ENCODE results near the gene SEC16A. TPM values are rescaled to one million over a fixed set of nuclear protein-coding genes. Genes with fewer than 3 reads are reported as not detected.

Gene SEC16A
- total RNA-seq, 1 experiment from 2014 or later, result 22.7 TPM

DNA sequence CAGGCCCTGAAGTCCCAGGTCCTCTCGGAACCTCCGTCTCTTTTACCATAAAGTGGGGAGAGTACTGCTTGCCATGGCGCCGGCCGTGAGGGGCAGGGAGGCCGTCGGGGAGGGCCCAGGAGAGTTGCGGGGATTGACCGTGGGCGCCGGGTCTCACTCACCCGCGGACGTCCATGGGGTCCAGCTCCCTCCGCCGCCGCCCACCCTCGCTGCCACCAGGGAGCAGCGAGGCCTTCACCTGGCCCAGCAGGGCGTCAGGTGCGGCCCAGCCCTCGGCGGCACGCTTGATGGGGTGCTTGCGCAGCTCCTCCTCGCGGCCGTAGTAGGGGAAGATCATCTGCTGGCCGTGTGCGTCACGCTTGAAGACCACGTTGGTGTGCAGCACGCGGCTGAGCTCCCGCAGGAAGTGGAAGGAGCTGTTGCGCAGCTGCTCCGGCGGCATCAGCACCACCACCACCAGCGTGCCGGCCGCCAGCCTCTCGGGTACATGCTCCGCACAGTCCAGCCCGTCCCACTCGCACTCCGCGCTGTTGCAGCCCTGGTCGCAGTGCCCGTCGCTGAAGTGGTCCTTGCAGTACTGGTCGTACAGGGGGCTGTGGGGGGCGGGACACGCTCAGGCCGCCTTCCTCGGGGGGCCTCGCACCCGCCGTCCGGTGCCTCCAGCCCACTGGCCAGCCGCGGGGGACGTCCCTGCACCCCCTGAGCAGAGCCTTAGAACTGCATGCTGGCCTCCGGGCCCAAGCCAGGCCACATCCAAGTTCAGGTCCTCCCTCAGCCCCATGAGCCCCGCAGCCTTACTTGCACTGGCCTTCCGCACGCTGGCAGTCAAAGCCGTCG is 21.9 kb upstream of the SEC16A start:
- DNase-seq (ENCODE audit: low read depth), result no peak

DNA sequence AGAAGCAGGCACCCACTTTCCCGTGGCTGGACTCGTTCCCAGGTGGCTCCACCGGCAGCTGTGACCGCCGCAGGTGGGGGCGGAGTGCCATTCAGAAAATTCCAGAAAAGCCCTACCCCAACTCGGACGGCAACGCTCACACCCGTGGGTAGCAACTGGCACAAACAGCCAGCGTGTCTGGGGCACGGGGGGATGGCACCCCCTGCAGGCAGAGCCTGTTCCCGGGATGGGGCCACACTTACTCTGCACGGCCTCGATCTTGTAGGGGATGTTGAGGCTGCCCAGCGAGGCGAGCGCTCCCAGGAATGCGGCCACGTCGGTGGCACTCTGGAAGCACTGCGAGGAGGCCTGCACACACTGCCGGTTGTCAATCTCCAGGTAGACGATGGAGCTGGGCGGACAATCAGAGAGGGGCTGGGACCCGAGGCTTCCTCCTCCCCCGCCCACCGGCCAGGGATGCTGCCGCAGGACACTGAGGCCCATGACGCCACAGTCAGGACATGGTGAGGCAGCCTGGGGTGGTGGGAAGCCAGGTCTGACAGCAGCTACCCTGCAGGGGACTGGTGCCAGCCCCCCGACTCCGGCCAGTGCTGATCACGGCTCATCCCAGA is 20.2 kb upstream of the SEC16A start:
- DNase-seq (ENCODE audit: low read depth), result no peak

DNA sequence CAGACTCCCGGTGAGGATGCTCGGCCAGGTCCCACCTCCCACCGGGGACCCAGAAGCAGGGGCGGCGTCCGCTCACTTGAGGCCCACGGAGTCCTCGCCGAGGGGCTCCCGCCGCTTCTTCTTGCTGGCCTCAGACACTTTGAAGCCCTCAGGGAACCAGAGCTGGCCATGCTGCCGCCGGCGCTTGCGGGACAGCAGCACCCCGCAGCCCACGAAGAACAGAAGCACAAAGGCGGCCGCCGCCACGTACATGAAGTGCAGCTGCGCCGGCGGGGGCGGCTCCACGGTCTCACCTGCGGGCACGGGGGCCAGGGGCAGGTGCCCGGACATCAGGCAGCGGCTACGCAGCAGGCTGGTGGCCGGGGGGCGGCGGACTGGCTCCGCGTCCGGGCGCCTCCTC is 19.4 kb upstream of the SEC16A start:
- DNase-seq (ENCODE audit: low read depth), result no peak

DNA sequence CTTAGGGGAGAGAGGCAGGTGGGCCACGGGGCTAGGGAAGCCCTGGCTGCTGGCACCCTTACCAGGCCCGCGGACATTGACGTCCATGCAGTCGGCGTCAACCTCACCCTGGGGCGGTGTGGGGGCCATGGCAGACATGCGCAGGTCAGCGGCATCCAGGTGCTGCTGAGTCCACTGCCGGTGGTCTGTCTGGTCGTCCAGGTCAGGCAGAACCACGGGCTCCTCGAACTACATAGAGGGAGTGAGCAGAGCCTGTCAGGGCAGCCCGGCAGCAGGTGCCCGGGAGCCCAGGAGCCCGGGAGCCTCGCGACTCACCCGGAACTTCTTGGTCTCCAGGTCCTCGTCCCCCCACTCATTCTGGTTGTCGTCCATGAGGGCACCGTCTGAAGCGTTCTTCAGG is 18.8 kb upstream of the SEC16A start:
- no peak for DNase-seq (ENCODE audit: low read depth)

DNA sequence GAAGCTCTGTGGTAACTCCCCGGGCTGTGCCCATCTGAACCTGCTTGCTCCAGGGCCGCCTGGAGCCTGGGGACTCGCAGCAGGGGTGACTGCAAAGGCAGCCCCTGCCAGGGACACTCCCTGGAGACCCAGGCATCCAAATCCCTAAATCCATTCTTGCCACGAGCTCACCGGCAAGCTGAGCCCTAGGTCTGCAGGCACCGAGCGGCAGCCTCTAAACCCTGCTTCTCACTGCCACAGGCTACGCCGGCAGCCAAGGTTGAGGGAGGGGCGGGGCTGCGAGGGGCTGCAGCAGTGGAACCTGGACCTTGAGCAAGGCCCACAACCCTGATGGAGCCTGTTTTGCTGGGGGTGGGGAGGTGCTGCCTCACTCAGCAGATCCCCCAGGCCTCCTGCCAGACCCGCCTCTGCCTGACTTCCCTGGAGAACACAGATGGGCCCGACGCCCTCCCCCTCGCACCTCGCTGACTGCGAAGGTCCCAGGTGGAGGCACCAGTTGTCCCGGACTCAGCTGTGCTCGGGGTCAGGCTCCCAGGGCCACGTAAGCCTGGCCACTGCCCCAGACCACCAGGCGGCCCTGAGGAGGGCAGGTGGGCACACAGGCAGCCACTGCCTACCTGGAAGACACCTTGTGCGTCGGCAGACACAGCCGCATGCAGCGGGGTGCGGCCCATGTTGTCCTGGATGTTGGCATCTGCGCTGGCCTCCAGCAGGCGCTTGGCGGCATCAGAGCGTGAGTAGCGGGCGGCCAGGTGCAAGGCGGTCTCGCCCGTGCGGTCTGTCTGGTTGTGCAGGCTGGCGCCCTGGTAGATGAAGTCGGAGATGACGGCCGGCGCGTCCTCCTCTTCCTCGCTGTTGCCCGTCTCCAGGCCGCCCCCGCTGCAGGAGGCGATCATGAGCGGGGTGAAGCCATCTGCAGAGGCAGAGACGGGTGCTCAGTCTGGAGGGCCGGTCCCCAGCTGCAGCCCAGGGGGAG is 17.4 kb upstream of the SEC16A start:
- no peak for DNase-seq (ENCODE audit: low read depth)

DNA sequence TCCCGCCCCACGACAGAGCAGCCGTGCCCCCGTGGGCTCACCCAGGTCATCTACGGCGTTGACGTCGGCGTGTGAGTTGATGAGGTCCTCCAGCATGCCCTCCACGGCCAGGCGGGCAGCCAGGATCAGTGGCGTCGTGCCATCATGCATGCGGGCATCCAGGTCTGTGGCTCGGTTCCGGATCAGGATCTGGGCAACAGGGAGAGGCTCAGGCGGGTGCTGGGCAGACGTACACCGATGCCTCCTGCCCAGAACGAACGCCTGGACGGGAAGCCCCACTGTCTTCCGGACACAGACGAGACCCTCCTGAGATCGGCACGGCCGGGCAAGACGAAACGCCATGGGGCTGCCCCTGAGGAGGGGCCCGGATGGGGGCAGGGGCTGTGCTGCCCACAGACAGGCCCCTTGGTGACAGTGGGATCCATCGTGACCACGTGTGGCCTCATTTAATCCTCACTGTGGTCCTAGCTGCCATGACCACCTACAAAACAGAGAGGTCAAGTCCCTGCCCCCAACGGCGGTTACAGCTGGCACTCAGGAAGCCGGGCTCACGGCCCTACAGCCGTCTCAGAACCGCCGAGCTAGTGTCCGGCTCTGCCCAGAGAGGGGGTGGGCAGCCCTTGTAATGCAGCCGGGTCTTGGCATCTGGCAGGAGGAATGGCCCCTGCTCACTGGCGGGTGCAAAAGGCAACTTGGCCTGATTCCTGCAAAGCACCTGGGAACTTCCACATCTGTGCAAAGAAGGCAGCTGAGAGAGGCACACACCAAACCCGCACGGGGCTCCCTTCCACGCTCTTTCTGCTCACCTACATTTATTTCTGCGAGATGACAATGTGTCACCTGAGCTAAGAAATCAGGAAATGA is 16.5 kb upstream of the SEC16A start:
- no peak for DNase-seq (ENCODE audit: low read depth)

DNA sequence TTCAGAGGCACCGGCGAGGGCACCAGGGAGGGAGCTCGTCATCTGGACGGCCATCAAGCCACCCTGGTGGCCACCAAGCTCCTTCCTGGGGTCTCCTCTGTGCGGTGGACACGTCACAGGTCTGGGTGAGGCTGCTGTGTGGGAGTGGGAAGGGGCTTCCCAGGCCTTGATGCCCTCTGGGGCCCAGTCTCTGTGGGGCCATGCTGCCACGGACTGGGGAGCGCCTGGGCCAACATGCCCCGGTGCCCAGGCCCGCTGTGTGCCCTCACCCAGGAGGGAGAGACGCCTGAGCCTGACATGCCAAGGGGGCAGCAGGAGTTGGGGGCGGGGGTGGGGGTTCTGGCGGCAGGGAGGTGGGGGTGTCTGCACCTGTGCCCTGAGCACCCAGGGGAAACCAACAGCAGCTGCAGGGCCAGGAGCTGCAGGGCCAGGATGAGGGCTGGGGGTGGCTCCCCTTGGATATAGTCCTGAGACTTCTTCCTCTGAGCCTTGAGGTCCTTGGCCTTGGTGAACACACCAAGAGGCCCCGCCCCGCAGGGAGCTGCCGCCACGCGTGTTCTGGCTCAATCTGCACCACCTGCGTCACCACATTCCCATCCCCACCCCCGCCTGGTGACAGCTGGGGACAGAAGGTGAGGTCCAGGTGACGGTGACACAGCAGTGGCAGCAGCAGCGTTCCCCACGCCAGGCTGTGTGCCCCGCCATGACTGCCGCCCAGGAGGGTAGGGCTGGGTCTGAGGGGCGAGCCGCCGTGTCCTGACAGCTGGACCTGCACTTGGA is 15.3 kb upstream of the SEC16A start:
- no peak for DNase-seq (ENCODE audit: low read depth)

DNA sequence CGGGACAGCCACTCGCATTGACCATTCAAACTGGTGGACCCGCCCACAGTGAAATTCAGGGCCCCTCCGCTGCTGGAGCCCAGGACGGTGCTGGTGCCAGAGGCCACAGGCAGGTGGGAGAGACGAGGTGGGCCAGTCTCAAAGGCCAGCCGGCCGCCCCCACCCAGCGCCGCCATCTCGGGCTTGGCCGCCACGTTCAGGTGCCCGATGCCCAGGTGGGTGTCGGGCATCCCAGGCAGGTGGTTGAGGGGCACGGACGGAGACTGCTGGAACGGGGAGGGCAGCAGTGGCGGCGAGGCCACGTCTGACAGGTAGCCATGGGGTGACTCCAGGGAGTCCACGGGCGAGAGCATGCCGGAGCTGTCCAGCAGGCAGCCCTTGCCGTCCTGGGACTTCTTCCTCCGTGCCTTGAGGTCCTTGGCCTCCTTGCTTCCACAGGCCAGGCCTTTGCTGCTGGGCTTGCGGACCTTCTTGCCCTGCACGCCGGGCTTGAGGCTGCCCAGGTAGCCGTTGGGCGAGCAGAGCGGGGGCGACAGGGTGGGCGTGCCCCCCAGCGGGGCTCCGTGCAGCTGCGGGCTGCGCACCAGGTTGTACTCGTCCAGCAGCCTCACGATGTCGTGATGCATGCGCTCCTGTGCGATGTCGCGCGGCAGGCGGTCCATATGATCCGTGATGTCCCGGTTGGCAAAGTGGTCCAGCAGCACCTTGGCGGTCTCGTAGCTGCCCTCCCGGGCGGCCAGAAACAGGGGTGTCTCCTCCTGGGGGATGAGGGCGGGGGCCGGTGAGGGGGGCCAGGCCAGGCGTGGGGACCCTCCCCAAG is 14.2 kb upstream of the SEC16A start:
- no peak for DNase-seq (ENCODE audit: low read depth)

DNA sequence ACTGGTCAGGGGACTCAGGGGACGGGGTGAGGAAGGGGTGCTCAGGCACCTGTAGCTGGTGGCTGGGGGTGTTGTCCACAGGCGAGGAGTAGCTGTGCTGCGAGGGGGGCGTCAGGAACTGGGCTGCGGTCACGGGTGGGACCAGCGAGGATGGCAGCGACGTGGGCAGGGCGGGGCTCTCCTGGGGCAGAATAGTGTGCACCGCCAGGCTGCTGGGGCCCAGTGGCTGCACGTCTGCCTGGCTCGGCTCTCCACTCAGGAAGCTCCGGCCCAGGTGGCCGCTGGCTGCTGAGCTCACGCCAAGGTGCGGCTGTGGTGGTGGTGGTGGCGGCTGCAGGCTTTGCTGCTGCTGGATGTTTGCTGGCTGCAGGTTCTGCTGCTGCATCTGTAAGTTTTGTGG is 13.3 kb upstream of the SEC16A start:
- DNase-seq (ENCODE audit: low read depth), result no peak

DNA sequence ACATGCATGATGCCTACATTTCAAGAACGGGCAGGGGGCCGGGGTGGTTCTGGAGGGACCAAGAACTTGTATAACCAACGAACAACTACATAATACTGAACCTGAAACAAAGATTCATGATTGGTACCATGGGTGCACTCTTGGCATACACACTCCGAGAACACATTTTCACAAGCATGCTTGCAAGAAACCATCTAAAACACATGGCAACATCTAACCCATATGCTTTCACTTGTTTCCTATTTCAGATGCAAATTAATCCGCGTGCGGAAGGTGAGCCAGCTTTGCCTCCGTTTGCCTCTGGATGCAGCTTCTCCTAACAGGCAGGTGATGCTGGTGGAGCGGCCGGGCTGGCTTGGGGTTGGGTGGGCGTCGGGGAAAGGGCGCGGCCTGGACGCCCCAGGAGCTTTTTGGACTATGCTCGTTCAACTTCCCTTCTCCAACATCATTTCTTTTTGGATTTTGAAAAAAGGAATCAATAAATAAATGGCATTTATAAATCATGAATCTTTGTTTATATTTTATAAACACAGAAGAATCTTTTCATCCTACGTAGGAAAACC is 12.5 kb upstream of the SEC16A start:
- DNase-seq (ENCODE audit: low read depth), result no peak

DNA sequence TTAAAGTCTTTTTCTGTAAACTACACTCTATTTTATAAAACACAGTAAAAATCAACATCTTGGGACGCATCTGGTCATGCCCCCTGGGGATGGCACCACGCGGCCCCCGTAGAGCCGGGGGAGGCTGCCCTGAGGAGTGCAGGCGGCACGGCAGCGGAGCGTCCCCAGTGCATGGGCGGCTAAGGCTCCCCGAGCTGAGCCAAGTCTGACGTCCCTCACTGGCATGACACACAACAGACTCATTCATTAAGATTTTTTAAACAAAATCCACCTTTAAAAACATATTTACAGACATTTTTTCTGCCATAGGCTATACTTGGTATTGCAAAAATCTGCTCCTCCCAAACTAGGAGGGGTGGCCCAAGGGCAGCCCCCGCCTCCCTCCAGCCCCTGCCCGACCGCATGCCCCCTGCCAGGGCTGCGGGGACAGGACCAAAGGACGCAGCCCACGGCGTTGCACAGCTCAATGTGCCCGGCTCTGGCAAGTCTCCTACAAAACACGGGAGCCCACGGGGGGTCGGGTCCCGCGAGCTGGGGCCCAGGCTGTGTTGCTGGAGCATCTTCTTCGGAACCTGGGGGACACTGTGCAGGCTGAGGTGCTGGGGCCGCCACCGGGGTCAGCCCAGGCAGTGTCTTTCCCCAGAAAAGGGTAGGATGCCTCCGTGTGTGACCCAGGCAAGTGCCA is 11.8 kb upstream of the SEC16A start:
- no peak for DNase-seq (ENCODE audit: low read depth)

DNA sequence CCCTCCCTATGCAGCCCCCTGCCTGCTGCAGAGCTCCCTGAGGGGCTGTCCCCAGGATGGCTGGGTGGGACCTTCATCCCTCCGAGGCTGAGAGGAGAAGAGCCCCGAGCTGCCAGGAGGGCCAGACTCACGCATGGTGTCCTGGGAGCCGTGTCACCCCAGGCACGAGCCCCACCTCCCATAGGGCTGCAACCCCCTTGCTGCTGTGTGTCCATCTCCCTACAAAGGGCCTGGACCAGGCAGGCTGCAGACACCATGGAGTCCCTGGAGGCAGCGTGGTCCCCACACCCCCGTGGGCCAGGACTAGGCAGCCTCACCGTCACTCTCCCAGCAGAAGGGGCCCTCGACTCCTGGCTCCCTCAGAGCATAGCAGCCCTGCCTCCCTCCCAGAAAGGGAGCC is 11.2 kb upstream of the SEC16A start:
- no peak for DNase-seq (ENCODE audit: low read depth)

DNA sequence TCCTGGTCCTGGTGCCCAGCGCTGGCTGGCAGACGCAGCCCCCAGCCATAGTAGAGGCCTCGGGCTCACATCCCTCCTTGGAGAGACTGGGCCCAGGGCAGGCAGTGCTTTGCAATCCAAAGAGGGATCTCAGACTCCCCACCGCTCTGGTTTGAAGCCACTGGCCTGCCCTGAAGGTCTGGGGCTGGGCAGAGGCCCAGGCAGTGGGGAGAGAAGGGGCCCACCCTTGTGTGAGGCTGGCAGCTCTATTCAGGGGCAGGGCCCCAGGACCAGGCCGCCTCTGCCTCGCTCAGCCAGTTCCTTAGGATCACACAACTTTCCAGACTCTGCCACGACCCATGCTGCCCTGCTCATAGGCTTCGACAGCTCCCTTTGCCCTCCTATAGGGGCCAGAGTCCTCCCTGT is 10.7 kb upstream of the SEC16A start:
- DNase-seq (ENCODE audit: low read depth), result no peak

DNA sequence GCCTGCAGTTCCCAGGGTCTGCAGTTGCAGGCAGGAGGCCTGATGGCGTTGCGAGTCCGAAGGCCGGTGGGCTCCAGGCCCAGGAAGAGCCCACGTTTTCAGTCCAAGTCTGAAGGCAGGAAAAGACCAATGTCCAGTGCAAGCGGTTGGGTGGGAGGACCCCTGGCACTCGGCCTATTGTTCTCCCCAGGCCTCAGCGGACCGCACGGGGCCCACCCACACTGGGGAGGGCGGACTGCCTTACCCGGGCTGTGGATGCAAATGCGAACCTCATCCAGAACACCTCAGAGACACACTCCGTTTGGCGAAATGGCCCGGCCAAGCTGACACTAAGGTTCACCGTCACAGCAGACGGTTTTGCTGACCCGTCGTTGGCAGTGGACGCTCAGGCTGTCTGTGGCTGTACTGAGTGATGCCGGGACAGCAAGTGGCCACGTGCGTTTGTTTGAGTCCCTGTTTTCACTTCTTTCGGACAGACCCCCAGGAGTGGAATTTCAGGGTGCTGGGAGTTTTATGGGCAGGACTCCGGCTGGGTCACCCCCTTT is 10.2 kb upstream of the SEC16A start:
- no peak for DNase-seq (ENCODE audit: low read depth)

DNA sequence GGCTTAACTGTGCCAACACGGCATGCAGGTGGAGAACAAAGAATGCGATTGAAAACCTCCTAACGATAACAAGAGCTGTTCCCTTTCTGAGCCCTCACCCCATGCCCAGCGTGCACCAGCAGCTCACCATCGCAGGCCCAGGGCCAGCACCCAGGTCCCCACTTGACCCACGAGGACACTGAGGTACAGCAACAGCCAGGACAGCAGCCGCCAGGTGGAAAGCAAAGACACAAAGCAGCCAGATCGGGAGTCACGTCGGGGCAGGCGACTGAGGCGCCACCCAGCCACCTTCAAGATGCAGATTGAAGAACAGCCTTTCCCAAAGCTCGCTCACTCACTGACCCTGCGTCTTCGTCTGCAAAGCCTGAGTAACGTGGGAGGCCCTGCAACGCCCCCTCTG is 6.9 kb upstream of the SEC16A start:
- DNase-seq (ENCODE audit: low read depth), result no peak

DNA sequence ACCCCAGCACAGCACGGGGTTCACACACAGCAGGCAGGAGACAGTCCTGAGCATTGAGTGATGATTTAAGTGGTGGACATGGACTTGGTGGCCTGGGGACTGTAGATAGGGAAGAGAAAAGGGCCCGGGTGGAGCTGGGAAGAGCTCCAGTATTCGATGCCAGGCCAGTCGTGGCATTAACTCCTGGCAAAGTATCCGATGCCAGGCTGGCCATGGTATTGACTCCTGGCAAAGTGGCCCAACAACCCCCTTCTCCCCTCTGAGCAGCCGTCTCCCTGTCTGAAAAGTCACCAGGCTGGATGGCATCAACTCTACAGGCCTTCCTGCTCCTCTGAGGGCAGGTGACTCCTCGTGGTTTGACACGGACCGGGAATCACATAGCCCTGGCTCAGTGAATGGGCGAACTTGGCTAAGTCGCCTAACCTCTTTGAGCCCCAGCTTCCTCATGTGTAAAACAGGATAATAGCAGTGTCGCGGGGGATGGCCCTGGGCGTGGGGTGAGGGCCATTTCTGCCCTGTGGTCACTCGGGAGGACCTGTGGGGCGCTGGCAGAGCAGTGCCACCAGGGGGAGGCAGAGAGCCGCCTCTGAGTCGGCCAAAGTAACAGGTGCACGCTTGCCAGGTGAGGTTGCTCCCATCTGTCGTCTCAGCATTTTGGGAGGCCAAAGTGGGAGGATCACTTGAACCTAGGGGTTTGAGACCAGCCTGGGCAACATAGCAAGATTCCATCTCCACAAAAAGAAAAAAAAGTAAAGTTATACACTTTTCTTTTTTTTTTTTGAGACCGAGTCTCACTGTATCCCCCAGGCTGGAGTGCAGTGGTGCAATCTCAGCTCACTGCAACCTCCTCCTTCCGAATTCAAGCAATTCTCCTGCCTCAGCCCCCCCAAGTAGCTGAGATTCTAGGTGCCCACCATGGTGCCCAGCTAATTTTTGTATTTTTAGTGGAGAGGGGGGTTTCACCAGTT is 5.7 kb upstream of the SEC16A start:
- DNase-seq (ENCODE audit: low read depth), result peak; percentile 30

DNA sequence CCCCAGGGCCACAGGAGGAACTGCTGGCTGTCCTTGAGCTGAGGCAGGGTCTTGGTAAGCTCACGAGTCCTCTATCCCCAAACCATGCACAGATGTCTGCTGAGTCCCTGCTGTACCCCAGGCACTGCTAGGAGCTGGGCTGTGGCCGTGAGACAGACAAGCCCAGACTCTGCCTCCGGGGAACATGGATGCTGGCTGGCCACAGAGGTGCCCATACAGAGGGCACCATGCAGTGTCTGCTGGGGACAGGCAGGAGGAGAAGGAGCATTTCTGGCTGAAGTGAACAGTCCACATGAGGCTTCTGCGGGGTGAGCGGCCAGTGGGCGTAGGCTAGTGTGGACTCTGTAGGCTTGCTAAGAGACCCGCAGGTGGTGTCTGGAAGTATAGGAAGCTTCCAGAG is 4.8 kb upstream of the SEC16A start:
- DNase-seq (ENCODE audit: low read depth), result no peak
